ENCODE data around the gene PLAGL2.

The PLAGL2 gene

DNA sequence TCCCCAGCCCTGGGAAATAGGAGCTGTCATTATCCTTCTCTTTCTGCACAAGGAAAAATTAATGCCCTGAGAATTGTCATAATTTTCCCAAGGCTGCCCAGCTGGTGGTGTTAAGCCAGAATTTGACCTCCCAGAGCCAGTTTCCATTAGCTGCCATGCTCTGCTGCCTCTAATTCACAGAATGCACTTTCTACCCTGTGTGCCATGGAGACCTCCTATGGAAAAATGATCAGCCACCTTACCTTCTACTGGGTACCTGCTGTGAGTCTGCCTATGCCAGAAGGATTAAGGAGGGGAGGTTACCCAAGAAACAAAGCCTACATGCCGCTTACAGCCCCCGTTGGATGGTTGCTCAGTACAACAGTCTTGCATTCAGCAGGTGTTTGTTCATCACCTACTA, 29.3 kb upstream of the PLAGL2 start:
- POLR2A ChIA-PET (ENCODE audit: low non-redundant PET): no interaction called here
- no peak overlapping the region for H3K27ac ChIP-seq
- TF ChIP-seq, protein P1, sequence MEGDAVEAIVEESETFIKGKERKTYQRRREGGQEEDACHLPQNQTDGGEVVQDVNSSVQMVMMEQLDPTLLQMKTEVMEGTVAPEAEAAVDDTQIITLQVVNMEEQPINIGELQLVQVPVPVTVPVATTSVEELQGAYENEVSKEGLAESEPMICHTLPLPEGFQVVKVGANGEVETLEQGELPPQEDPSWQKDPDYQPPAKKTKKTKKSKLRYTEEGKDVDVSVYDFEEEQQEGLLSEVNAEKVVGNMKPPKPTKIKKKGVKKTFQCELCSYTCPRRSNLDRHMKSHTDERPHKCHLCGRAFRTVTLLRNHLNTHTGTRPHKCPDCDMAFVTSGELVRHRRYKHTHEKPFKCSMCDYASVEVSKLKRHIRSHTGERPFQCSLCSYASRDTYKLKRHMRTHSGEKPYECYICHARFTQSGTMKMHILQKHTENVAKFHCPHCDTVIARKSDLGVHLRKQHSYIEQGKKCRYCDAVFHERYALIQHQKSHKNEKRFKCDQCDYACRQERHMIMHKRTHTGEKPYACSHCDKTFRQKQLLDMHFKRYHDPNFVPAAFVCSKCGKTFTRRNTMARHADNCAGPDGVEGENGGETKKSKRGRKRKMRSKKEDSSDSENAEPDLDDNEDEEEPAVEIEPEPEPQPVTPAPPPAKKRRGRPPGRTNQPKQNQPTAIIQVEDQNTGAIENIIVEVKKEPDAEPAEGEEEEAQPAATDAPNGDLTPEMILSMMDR (conservative IDR thresholded peaks at IDR 0.05; ENCODE audit: low read depth): no peak
- no peak for DNase-seq (ENCODE audit: low spot score)
- CTCF ChIA-PET: interaction anchor here (0.7 to 1.0 kb wide), 3 partner anchors 19 to 619 kb away, joined by 3 read pairs; no protein-coding TSS in a partner anchor

DNA sequence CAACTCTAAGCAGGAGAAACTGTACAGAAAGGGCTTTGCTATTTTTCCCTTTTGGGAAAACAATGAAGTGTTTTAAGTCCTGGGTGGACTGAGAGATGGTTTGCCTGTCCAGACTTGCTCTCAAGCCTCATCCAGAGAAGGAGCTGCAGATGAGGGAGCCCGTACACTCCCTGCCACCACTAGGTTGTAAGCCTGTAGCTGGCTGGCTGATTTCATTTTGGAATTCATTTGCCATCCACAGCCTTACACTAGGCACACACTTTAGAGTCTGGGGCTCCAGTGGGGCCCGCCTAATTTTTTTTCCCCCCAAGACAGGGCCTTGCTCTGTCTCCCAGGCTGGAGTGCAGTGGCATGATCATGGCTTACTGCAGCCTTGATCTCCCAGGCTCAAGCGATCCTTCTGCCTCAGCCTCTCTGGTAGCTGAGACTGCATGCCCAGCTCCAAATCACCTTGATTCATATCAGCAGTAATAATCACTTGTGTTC, 28.5 kb upstream of the PLAGL2 start:
- ChIA-PET CTCF (interaction anchor here (0.6 to 1.0 kb wide), 5 partner anchors 11 to 1558 kb away, joined by 3 to 5 read pairs (median 3); no protein-coding TSS in a partner anchor), POLR2A (ENCODE audit: low non-redundant PET) (no interaction called here)
- DNase-seq (ENCODE audit: low spot score): peak; percentile 44
- peak overlapping the region; percentile 43 for H3K27ac ChIP-seq
- TF ChIP-seq, protein P1 (conservative IDR thresholded peaks at IDR 0.05; ENCODE audit: low read depth): no peak

DNA sequence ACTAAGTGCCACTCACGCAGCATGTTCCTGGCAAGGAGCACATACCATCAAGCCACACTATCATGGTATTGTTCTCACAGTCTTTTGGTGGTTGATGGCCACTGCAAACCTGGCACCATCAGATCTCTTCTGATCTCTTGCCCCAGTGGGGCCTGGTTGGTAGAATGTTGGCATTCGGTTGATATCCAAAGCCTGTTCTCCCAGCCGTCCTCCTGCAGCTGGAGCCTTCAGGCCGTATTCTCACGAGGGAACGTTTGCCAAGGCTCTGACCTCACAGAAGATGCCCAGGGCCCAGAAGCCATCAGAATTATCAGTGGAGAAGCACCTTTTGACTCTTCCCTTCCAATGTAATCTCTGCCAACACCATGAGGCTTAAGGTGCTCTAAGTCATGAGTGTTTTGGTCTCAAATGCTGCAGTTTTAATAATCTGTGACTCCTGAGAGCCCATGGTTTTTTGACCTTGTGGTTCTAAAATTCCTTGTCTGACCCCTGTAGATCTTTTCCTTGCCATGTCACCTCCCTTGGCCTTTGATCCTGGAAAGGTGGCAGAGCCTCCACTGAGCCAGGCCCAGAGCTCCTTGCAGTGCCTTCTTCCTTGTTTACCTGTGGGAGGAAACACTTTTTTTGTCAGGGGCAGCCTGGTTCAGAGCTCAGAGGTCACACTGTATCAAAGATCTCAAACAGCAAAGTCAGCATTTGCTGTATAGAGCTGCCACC, 27.9 kb upstream of the PLAGL2 start:
- ChIA-PET CTCF (interaction anchor here (0.6 to 1.0 kb wide), 3 partner anchors 10 to 1558 kb away, joined by 3 to 5 read pairs (median 3); no protein-coding TSS in a partner anchor), POLR2A (ENCODE audit: low non-redundant PET) (no interaction called here)
- H3K27ac ChIP-seq: peak overlapping the region; percentile 43
- TF ChIP-seq, protein P1 (conservative IDR thresholded peaks at IDR 0.05; ENCODE audit: low read depth): no peak
- DNase-seq (ENCODE audit: low spot score): no peak

DNA sequence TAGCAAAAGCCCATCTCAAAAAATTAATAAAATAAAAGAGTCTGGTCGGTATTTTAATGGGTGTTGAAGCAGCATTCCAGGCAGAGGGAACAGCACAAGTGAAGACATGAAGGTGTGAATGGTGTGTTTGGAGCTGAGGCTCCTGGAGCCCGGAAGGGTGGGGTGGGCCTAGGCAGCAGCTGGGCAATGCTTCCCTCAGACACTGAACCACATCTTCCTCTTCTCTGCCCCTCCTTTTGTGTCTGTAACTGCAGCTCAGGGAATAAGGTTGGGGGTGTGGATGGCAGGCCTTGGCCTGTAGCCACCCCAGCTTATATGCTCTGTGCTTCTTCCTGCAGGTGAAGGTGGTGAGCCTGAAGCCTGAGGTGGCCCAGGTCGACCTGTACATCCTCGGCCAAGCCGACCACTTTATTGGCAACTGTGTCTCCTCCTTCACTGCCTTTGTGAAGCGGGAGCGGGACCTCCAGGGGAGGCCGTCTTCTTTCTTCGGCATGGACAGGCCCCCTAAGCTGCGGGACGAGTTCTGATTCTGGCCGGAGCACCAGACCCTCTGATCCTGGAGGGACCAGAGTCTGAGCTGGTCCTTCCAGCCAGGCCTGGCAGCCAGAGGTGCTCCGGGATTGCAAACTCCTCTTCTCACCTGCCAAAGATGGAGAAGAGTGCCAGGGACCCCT, 26.7 kb upstream of the PLAGL2 start:
- DNase-seq (ENCODE audit: low spot score): no peak
- ChIA-PET POLR2A (ENCODE audit: low non-redundant PET) (interaction anchor here (1.0 kb wide), 1 partner anchor 16 kb away, joined by 3 read pairs; no protein-coding TSS in a partner anchor), CTCF (interaction anchor here (0.5 to 1.1 kb wide), 5 partner anchors 11 to 266 kb away, joined by 3 to 4 read pairs (median 3); no protein-coding TSS in a partner anchor)
- H3K27ac ChIP-seq: 0 out of 2 replicates have a peak overlapping the region, but pooled peaks have one; percentile 0
- TF ChIP-seq, protein P1 (conservative IDR thresholded peaks at IDR 0.05; ENCODE audit: low read depth): no peak

DNA sequence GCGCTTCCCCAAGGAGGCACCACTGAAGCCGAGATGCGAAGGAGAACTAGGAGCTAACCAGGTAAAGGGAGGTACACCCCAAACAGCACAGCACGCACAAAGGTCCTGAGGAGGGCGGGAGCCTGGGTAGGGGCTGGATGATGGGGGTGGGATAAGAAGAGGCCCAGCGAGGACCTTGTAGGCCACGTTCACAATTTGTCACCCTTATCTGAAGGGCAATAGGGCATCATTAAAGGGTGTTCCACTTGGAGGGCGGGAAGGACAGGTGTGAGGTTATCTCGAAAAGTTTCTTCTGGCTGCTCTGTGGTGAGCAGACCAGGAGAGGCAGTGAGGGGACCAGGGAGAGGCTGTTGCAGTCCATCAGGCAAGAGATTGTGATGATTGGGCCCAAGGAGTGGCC, 25.7 kb upstream of the PLAGL2 start:
- ChIA-PET CTCF (interaction anchor here (0.5 to 1.4 kb wide), 4 partner anchors 8 to 410 kb away, joined by 3 to 5 read pairs (median 4); no protein-coding TSS in a partner anchor), POLR2A (ENCODE audit: low non-redundant PET) (no interaction called here)
- DNase-seq (ENCODE audit: low spot score): no peak
- TF ChIP-seq, protein P1 (conservative IDR thresholded peaks at IDR 0.05; ENCODE audit: low read depth): no peak
- H3K27ac ChIP-seq: no peak overlapping the region

DNA sequence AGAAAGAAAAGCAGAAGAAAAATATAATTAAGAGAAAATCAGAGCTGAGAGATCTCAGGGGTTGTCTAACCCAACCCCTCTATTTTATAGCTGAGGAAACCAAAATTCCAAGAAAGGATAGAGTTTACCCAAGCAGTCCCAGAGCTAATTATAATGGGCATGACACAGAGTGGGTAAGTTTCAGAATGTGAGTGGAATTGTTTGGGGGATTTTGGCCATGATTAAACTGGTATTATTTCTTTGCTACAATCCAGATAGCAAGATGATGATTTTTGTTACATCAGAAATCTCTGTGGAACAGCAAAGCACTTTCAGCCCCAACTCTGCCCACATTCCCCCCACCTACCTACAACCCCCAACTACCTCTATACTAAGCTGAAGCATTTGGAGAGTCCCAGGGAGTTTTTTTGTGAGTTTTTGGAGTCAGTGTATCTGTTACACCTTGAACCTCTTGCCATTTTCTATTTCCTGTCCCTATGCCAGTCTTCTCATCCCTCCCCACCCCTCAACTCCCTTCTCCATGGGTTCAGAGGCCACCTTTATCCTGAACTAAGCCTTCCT, 24.9 kb upstream of the PLAGL2 start:
- no peak for DNase-seq (ENCODE audit: low spot score)
- TF ChIP-seq, protein P1 (conservative IDR thresholded peaks at IDR 0.05; ENCODE audit: low read depth): no peak
- POLR2A ChIA-PET (ENCODE audit: low non-redundant PET): interaction anchor here (0.6 kb wide), 1 partner anchor 1211 kb away, joined by 6 read pairs; the partner anchor contains the start of gene SNTA1
- no peak overlapping the region for H3K27ac ChIP-seq
- CTCF ChIA-PET: interaction anchor here (0.6 to 1.4 kb wide), 2 partner anchors 9 to 95 kb away, joined by 3 to 5 read pairs; no protein-coding TSS in a partner anchor
